CD4-positive, alpha-beta T cell (primary cell): Measurements from ENCODE around the gene KRABD2.
"Not testable (repeated sequence)": the region's sequence is repeated elsewhere in the genome, so short reads cannot be mapped to it uniquely, and the experiment has no call there.

ENCODE experiments used
- ATAC-seq: fragments of 200-7000 bp; cut with Tn5 transposase; one replicate; pipeline ENCODE4 v1.10.0; 2022; ENCODE audit warnings: mild to moderate bottlenecking; ENCODE audit not compliant: poor library complexity
- CTCF ChIA-PET: fragments of 350-600 bp; sonication (Branson Sonifier 250); formaldehyde crosslinking; loops from one replicate; lab custom pipeline; 2021; ENCODE audit warnings: antibody characterized with exemption, inconsistent platforms; lab: Charles Lee
- POLR2A ChIA-PET: fragments of 350-600 bp; sonication (Branson Sonifier 250); formaldehyde crosslinking; loops from one replicate; lab custom pipeline; 2021; ENCODE audit warnings: antibody characterized with exemption, inconsistent platforms; lab: Charles Lee
- DNase-seq, 14 experiments: peaks; one replicate each; pipeline ENCODE4 v3.0.0-alpha.2; 2013 to 2020; ENCODE audit warnings: mixed read lengths in 2 of 14
- H3K27ac ChIP-seq, 2 donors: one replicate each; pipeline versions ENCODE4 v1.5.1 to v1.7.0; 2013; ENCODE audit warnings: low read length in 2 of 2, low read depth in 1 of 2, mild to moderate bottlenecking in 1 of 2
- H3K27me3 ChIP-seq, 2 experiments: 1 replicate in 1 of 2; 2 replicates in 1 of 2; pipeline versions ENCODE4 v1.6.1 to v1.7.0; 2013; ENCODE audit warnings: low read length in 2 of 2, control low read depth in 1 of 2, mild to moderate bottlenecking in 1 of 2, moderate library complexity in 1 of 2; ENCODE audit not compliant: insufficient read depth in 2 of 2, control insufficient read depth in 1 of 2
- H3K36me3 ChIP-seq: one replicate; pipeline ENCODE4 v1.6.1; 2013; ENCODE audit warnings: low read length, control low read depth; ENCODE audit not compliant: insufficient read depth
- H3K4me1 ChIP-seq: one replicate; pipeline ENCODE4 v1.6.1; 2013; ENCODE audit warnings: low read length, control low read depth; ENCODE audit not compliant: insufficient read depth
- H3K4me3 ChIP-seq: one replicate; pipeline ENCODE4 v1.5.1; 2013; ENCODE audit warnings: mild to moderate bottlenecking, low read length, moderate library complexity
- H3K9me3 ChIP-seq, 2 experiments: 1 replicate in 1 of 2; 2 replicates in 1 of 2; pipeline versions ENCODE4 v1.6.1 to v1.7.0; 2013; ENCODE audit warnings: low read length in 2 of 2, mild to moderate bottlenecking in 2 of 2, control low read depth in 1 of 2, moderate library complexity in 1 of 2; ENCODE audit not compliant: control insufficient read depth in 1 of 2, insufficient read depth in 1 of 2
- H3K27ac Mint-ChIP-seq: one replicate; pipeline ENCODE4 v1.8.0; 2020; ENCODE audit warnings: mixed read lengths
- H3K27me3 Mint-ChIP-seq: one replicate; pipeline ENCODE4 v1.8.0; 2021; ENCODE audit warnings: mixed read lengths
- H3K36me3 Mint-ChIP-seq: one replicate; pipeline ENCODE4 v1.8.0; 2021; ENCODE audit warnings: low read depth, mixed read lengths
- H3K4me1 Mint-ChIP-seq: one replicate; pipeline ENCODE4 v1.8.0; 2021; ENCODE audit warnings: low read depth, mixed read lengths
- H3K4me3 Mint-ChIP-seq: one replicate; pipeline ENCODE4 v1.8.0; 2020; ENCODE audit warnings: mild to moderate bottlenecking, mixed read lengths
- H3K9me3 Mint-ChIP-seq: one replicate; pipeline ENCODE4 v1.8.0; 2020; ENCODE audit warnings: mixed read lengths
- CTCF ChIP-seq: fragments of 200-600 bp; IDR thresholded peaks from one replicate; pipeline ENCODE4 v1.8.0; 2022; ENCODE audit warnings: antibody characterized with exemption, mild to moderate bottlenecking
- intact Hi-C, 2 experiments: fragments of 100-400 bp; cut with DNase I in 1 of 2; cut with micrococcal nuclease in 1 of 2; formaldehyde crosslinking; loops; one replicate each; pipeline versions ENCODE4 v1.15.1 to v1.9.0; 2023 to 2025; cut with DNase I, micrococcal nuclease

Gene KRABD2

DNA sequence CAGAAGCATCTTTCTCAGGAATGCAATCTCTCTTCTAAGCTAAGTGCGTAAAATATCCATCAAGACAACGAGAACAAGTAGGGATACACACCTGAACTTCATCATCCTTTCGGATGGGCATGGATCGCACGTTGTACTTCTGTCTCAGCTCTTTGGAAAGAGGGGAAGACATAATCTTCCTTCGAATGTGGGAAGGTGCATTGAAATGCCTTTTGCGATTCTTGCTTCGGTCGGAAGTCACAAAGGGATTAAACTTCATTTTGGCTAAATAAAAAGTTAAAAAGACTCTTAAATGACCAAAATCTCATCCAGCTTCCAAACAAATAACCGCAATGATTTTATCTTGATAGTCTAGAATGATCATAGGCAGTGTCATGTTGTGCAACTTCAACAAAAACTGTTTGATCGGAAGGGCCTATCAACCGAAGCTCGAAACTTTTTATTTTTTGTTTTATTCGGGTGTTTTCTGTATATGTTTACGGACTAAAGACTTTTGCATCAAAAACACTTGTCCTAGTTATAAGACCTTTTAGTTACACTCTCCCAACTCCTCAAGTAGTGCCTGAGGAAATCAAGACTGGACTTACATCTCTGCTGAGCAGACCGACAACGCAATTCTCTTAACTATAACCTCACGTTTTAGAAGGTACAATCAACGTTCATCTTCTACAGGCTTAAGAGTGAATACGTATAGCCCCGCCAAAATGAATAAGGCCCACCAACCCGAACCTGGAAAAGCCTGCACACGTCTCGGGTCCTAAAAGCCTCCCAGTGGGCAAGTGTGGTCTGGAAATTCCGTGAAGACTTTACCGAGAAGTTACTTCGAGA lies 5.8 kb upstream of the KRABD2 start:
- ATAC-seq (no peak), DNase-seq (no peak)
- H3K27me3 ChIP-seq: no peaks in the 10 kb centered on the region
- peak overlapping the region; percentile 47 to 76 for H3K27ac ChIP-seq
- Mint-ChIP-seq H3K36me3 (peaks cover 67% of the 10 kb centered on the region), H3K9me3 (no peaks in the 10 kb centered on the region), H3K27me3 (no peaks in the 10 kb centered on the region), H3K4me1 (peaks cover 67% of the 10 kb centered on the region), H3K27ac (peak overlapping the region; percentile 91), H3K4me3 (peak overlapping the region; percentile 95)
- no peaks in the 10 kb centered on the region for H3K9me3 ChIP-seq
- CTCF ChIA-PET: interaction anchor here (1.7 to 2.8 kb wide), 2 partner anchors 12 to 364 kb away, joined by 10 to 14 read pairs; no protein-coding TSS in a partner anchor
- H3K4me3 ChIP-seq: peak overlapping the region; percentile 95
- intact Hi-C loops: loop anchor here (5.0 to 10.0 kb wide), 4 partner anchors 160 to 1367 kb away; partner anchors contain the start of genes CCDC42 (in 1 of the 2) and RNASEK (in 1 of the 2)
- POLR2A ChIA-PET: interaction anchor here (0.6 kb wide), 2 partner anchors 135 to 744 kb away, joined by 3 to 4 read pairs; no protein-coding TSS in a partner anchor
- H3K36me3 ChIP-seq: peaks cover 43% of the 10 kb centered on the region
- H3K4me1 ChIP-seq: peaks cover 47% of the 10 kb centered on the region
- TF ChIP-seq CTCF: no peak

DNA sequence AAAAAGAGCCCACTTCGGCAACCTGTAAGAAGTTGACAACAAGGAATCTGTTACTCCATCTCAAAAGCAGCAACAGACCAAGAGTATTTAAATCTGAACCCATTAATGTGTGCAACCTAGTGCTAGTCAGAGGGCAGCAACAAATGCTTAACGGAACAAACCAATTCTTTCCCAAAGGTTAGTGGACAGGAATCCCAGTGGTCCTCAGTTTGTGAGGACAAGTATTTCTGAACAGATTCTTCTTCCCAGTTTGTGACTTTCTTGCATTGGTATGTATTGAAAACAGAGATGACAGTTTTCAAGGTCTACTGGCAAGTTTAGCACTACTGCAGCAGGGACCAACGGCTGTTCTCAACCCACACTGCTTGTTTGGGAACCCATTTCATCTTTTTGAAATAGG lies 3.5 kb upstream of the KRABD2 start:
- Histone ChIP-seq H3K4me1 (peaks cover 65% of the 10 kb centered on the region), H3K36me3 (peaks cover 49% of the 10 kb centered on the region), H3K4me3 (no peak overlapping the region), H3K27ac (no peak overlapping the region), H3K9me3 (no peaks in the 10 kb centered on the region), H3K27me3 (no peaks in the 10 kb centered on the region)
- POLR2A ChIA-PET: no interaction called here
- peak overlapping the region; percentile 47 for H3K27ac Mint-ChIP-seq
- CTCF ChIA-PET: no interaction called here
- H3K27me3 Mint-ChIP-seq: no peaks in the 10 kb centered on the region
- H3K36me3 Mint-ChIP-seq: peaks cover 83% of the 10 kb centered on the region
- H3K4me3 Mint-ChIP-seq: peak overlapping the region; percentile 74
- H3K9me3 Mint-ChIP-seq: no peaks in the 10 kb centered on the region
- no peak for ATAC-seq
- intact Hi-C loops: loop anchor here (5.0 to 10.0 kb wide), 4 partner anchors 158 to 1365 kb away; partner anchors contain the start of genes CCDC42 (in 1 of the 2) and RNASEK (in 1 of the 2)
- DNase-seq: no peak
- TF ChIP-seq CTCF: no peak
- H3K4me1 Mint-ChIP-seq: peaks cover 77% of the 10 kb centered on the region

GRCh38 chr17:8378117-8378516 lies 1.6 kb upstream of the KRABD2 start:
- H3K27me3 Mint-ChIP-seq, H3K27ac Mint-ChIP-seq, H3K27me3 ChIP-seq, H3K9me3 Mint-ChIP-seq, DNase-seq, H3K4me3 ChIP-seq, H3K27ac ChIP-seq, ATAC-seq, H3K9me3 ChIP-seq, POLR2A ChIA-PET: not testable (repeated sequence)
- CTCF ChIA-PET: interaction anchor here (1.1 kb wide), 1 partner anchor 691 kb away, joined by 4 read pairs; the partner anchor contains the start of gene TP53
- Mint-ChIP-seq H3K4me1 (peaks cover 65% of the 10 kb centered on the region), H3K4me3 (peak overlapping the region; percentile 86), H3K36me3 (peaks cover 75% of the 10 kb centered on the region)
- Histone ChIP-seq H3K4me1 (peaks cover 50% of the 10 kb centered on the region), H3K36me3 (peaks cover 49% of the 10 kb centered on the region)
- intact Hi-C loops: loop anchor here in 1 of 2 experiments (5.0 to 10.0 kb wide), 2 partner anchors 86 to 263 kb away; partner anchors contain the start of gene ALOXE3
